ENCODE results near the gene COMP. TPM values are rescaled to one million over a fixed set of nuclear protein-coding genes. Genes with fewer than 3 reads are reported as not detected.

COMP gene
- total RNA-seq, 1 experiment from 2014 or later, result 0.04 TPM

DNA sequence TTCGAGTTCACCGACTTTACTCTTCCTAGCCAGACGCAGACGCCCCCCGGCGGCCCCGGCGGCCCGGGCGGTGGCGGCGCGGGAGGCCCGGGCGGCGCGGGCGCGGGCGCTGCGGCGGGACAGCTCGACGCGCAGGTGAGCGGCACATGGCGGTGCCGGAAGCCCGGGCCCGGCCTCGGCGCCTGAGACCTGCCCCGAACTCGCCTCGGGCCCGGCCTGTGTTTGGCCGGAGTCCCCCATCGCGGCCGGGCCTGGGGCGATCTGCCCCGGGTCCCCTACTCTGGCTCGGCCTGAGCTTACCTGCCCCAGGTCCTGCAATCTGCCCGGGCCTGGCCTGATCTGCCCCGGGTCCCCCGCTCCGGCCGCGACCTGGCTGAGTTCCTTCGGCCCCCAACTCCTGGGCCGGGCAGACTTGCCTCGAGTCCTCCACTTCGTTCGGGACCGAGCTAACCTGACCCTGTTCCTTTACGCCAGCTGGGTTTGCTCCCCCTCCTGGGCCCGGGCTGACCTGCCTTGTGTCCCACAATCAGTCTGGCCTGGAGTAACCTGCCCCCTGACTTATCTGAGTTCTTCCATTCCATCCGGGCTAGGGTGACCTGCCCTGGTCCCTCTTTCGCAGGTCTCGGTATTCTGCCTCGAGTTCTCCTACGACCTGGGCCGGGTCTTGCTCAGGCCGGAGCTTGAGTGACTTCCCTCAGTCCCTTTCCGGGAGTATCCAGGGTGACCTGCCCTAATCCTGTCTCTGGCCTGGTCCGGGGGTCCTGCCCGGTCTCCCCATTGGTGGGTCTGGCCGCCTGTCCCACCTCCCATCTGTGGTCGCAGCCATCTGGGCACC, 41.4 kb upstream of the COMP start:
- no peaks in the 10 kb centered on the region for H3F3A ChIP-seq (ENCODE audit: low read length, unreplicated experiment)
- TSS peak; percentile 46 for BruUV-seq (replicated peaks)
- peaks cover 7% of the 10 kb centered on the region; the same call in 1 of the 2 replicates for H3K4me1 ChIP-seq (ENCODE audit: insufficient read depth, low read length)
- H2AFZ ChIP-seq (ENCODE audit: low read length), result no peak overlapping the region
- no peaks in the 10 kb centered on the region for H3K9me2 ChIP-seq (replicated peaks; ENCODE audit: low read length)
- H3K9ac ChIP-seq (ENCODE audit: low read length), result peak overlapping the region; percentile 97
- peak overlapping the region; percentile 99 for H3K4me3 ChIP-seq (ENCODE audit: low read length)
- H4K20me1 ChIP-seq (ENCODE audit: low read length), result peaks cover 51% of the 10 kb centered on the region
- H3K36me3 ChIP-seq (ENCODE audit: low read depth, low read length), result peaks cover 7% of the 10 kb centered on the region
- DNase-seq (peak; percentile 16), ATAC-seq (peak; percentile 40)
- TF ChIP-seq EZH2 (IDR thresholded peaks at IDR 0.05; ENCODE audit: low read length, unreplicated experiment), result no peak
- TF ChIP-seq, protein P1, sequence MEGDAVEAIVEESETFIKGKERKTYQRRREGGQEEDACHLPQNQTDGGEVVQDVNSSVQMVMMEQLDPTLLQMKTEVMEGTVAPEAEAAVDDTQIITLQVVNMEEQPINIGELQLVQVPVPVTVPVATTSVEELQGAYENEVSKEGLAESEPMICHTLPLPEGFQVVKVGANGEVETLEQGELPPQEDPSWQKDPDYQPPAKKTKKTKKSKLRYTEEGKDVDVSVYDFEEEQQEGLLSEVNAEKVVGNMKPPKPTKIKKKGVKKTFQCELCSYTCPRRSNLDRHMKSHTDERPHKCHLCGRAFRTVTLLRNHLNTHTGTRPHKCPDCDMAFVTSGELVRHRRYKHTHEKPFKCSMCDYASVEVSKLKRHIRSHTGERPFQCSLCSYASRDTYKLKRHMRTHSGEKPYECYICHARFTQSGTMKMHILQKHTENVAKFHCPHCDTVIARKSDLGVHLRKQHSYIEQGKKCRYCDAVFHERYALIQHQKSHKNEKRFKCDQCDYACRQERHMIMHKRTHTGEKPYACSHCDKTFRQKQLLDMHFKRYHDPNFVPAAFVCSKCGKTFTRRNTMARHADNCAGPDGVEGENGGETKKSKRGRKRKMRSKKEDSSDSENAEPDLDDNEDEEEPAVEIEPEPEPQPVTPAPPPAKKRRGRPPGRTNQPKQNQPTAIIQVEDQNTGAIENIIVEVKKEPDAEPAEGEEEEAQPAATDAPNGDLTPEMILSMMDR (conservative IDR thresholded peaks at IDR 0.05; ENCODE audit: low read depth, low read length), result 0 out of 2 replicates have a peak, but pooled peaks have one; percentile 28
- POLR2A ChIA-PET (ENCODE audit: unreplicated experiment), result no interaction called here
- CTCF ChIA-PET, result interaction anchor here (0.5 kb wide), 1 partner anchor 11 kb away, joined by 14 read pairs; no protein-coding TSS in a partner anchor
- no peaks in the 10 kb centered on the region for H3K9me3 ChIP-seq (ENCODE audit: low read length)
- H3K27ac ChIP-seq (ENCODE audit: low read length), result no peak overlapping the region
- H3K79me2 ChIP-seq (ENCODE audit: low read length), result peaks cover 58% of the 10 kb centered on the region
- peak overlapping the region; percentile 100 for H3K4me2 ChIP-seq (ENCODE audit: low read length)
- no peaks in the 10 kb centered on the region for H3K27me3 ChIP-seq (ENCODE audit: low read length)
- intact Hi-C loops (cut with micrococcal nuclease), result no loop called here

DNA sequence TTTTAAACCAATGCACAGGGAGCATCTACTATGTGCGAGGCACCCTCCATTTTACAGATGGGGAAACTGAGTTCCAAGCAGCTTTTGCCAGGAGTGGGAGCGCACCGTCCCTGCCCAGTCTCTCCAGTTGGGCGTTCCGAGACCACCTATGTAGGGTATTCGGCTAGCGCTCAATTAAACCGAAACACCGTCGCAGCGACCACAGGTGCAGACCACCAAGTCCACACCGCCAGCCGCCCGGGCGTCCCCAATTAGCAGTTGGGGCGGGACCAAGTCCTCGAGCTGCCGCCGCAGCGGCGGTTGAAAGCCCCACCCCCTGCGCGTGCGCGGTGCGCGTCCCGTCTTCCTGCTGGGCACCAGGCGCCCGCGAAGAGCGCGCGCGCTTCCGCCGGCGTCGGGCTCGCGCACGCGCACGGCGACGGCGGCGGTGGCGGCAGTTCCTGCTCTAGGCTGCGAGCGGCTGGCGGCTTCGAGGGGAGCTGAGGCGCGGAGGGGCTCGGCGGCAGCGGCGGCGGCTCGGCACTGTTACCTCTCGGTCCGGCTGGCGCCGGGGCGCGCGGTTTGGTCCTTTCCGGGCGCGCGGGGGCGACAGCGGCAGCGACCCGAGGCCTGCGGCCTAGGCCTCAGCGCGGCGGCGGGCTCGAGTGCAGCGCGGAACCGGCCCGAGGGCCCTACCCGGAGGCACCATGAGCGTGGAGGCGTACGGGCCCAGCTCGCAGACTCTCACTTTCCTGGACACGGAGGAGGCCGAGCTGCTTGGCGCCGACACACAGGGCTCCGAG, 40.6 kb upstream of the COMP start, which contains the start of gene UPF1:
Gene UPF1 (plus strand): TSS at position 436 of the 782 bp plus-strand sequence. CDS start 251 bp downstream, at position 687.
- H3F3A ChIP-seq (ENCODE audit: low read length, unreplicated experiment), result no peaks in the 10 kb centered on the region
- H3K4me2 ChIP-seq (ENCODE audit: low read length), result peak within 1 kb of the TSS; percentile 100
- H3K4me1 ChIP-seq (ENCODE audit: insufficient read depth, low read length), result peaks cover 7% of the 10 kb centered on the region; the same call in 1 of the 2 replicates
- H4K20me1 ChIP-seq (ENCODE audit: low read length), result peaks cover 44% of the 10 kb centered on the region
- DNase-seq, result peak; percentile 96
- peaks cover 50% of the 10 kb centered on the region for H3K79me2 ChIP-seq (ENCODE audit: low read length)
- peak within 1 kb of the TSS; percentile 39; the same call in 1 of the 2 replicates for H3K27ac ChIP-seq (ENCODE audit: low read length)
- ChIA-PET POLR2A (ENCODE audit: unreplicated experiment) (interaction anchor here (0.6 to 0.7 kb wide), 2 partner anchors 38 to 553 kb away, joined by 3 read pairs; no protein-coding TSS in a partner anchor), CTCF (interaction anchor here (0.6 to 0.7 kb wide), 2 partner anchors 161 to 370 kb away, joined by 3 read pairs; no protein-coding TSS in a partner anchor)
- peak; percentile 75 for ATAC-seq
- no TSS peak for BruUV-seq (replicated peaks)
- H3K9ac ChIP-seq (ENCODE audit: low read length), result peak within 1 kb of the TSS; percentile 97
- H3K9me2 ChIP-seq (replicated peaks; ENCODE audit: low read length), result no peaks in the 10 kb centered on the region
- peak within 1 kb of the TSS; percentile 99 for H3K4me3 ChIP-seq (ENCODE audit: low read length)
- intact Hi-C loops (cut with micrococcal nuclease), result no loop called here
- TF ChIP-seq EZH2 (IDR thresholded peaks at IDR 0.05; ENCODE audit: low read length, unreplicated experiment), result no peak
- TF ChIP-seq, protein P1 (conservative IDR thresholded peaks at IDR 0.05; ENCODE audit: low read depth, low read length), result no peak
- TF ChIP-seq EZH2phosphoT487 (IDR thresholded peaks at IDR 0.05; ENCODE audit: borderline replicate concordance, low read length), result no peak
- H3K27me3 ChIP-seq (ENCODE audit: low read length), result no peaks in the 10 kb centered on the region
- H3K36me3 ChIP-seq (ENCODE audit: low read depth, low read length), result peaks cover 4% of the 10 kb centered on the region
- H2AFZ ChIP-seq (ENCODE audit: low read length), result peak within 1 kb of the TSS; percentile 95
- no peaks in the 10 kb centered on the region for H3K9me3 ChIP-seq (ENCODE audit: low read length)
